ENCODE measurements around the gene LMOD2. TPM values are rescaled to one million over a fixed set of nuclear protein-coding genes. Genes with fewer than 3 reads are reported as not detected.

The LMOD2 gene
- total RNA-seq, 1 experiment from 2014 or later = not detected

DNA sequence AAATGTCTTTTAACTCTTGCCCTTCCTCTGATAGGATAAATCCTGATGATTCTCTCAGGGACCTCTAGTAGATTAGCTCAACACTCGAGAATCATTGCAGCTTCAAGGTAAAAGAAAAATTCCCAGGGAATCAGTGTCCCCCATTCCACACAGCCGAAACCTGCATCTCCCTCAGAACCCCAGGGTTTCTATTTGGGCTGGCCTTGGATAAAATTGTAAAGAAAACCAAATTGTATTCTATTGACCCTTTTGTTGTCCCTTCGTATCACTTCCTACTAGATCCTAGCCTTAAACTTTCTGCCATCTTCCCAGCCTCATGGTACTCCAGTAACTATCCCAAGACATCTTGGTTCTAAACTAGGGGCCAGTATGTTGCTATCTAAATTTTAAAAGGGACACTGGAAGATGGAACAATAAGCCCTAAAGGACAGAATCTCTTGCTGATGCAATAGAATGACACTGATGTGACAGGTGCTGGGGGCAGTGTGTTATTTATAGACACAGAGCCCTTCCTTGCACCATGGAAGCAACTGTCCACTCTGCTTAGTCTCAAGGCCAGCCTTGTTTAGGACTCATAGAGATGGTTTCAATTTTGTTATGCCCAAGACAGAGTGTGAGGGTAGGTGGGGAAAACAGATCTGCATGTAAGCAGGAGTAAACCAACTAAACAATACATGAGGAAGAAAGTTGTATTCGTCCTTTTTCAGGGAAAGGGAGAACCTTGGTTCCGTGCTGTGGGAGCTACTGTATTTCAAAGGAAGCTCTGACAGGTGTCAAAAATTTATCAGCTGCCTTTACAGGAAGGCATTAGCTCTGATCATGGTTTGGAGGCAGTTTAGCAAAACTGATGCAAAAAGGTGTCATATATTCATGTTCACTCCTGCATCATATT, 46.4 kb upstream of the LMOD2 start:
- no peak overlapping the region for H3K27ac ChIP-seq (ENCODE audit: low read length)
- no peaks in the 10 kb centered on the region for H3K9me3 ChIP-seq (ENCODE audit: control insufficient read depth, insufficient read depth, low read depth, low read length)
- in situ Hi-C loops (cut with HindIII; ENCODE audit: low pct_unique_long_range_greater_than_20kb, low sequenced_read_pairs) = no loop called here
- ChIA-PET CTCF (no interaction called here), POLR2A (no interaction called here)
- intact Hi-C loops (cut with micrococcal nuclease; ENCODE audit: unreplicated experiment) = no loop called here
- no peaks in the 10 kb centered on the region for H3K36me3 ChIP-seq (ENCODE audit: control insufficient read depth, insufficient read depth, low read length)
- DNase-seq (ENCODE audit: low read depth, low spot score) (no peak), ATAC-seq (no peak)
- no peak overlapping the region for H3K4me3 ChIP-seq (ENCODE audit: low read depth in 2 of 2, low read length in 2 of 2)
- BruUV-seq (replicated peaks) = no TSS peak
- TF ChIP-seq SIN3A (IDR thresholded peaks at IDR 0.05; ENCODE audit: borderline replicate concordance, insufficient read depth, low read depth, low read length) (no peak), TCF7L2 (IDR thresholded peaks at IDR 0.05; ENCODE audit: low read depth, low read length) (no peak), POLR2AphosphoS5 (IDR thresholded peaks at IDR 0.05; ENCODE audit: low read depth, low read length) (no peak)
- TF ChIP-seq, protein P1, sequence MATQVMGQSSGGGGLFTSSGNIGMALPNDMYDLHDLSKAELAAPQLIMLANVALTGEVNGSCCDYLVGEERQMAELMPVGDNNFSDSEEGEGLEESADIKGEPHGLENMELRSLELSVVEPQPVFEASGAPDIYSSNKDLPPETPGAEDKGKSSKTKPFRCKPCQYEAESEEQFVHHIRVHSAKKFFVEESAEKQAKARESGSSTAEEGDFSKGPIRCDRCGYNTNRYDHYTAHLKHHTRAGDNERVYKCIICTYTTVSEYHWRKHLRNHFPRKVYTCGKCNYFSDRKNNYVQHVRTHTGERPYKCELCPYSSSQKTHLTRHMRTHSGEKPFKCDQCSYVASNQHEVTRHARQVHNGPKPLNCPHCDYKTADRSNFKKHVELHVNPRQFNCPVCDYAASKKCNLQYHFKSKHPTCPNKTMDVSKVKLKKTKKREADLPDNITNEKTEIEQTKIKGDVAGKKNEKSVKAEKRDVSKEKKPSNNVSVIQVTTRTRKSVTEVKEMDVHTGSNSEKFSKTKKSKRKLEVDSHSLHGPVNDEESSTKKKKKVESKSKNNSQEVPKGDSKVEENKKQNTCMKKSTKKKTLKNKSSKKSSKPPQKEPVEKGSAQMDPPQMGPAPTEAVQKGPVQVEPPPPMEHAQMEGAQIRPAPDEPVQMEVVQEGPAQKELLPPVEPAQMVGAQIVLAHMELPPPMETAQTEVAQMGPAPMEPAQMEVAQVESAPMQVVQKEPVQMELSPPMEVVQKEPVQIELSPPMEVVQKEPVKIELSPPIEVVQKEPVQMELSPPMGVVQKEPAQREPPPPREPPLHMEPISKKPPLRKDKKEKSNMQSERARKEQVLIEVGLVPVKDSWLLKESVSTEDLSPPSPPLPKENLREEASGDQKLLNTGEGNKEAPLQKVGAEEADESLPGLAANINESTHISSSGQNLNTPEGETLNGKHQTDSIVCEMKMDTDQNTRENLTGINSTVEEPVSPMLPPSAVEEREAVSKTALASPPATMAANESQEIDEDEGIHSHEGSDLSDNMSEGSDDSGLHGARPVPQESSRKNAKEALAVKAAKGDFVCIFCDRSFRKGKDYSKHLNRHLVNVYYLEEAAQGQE (IDR thresholded peaks at IDR 0.05; ENCODE audit: insufficient read depth in 1 of 2, low read depth in 2 of 2, low read length in 1 of 2) = no peak
- TF ChIP-seq, protein P2, sequence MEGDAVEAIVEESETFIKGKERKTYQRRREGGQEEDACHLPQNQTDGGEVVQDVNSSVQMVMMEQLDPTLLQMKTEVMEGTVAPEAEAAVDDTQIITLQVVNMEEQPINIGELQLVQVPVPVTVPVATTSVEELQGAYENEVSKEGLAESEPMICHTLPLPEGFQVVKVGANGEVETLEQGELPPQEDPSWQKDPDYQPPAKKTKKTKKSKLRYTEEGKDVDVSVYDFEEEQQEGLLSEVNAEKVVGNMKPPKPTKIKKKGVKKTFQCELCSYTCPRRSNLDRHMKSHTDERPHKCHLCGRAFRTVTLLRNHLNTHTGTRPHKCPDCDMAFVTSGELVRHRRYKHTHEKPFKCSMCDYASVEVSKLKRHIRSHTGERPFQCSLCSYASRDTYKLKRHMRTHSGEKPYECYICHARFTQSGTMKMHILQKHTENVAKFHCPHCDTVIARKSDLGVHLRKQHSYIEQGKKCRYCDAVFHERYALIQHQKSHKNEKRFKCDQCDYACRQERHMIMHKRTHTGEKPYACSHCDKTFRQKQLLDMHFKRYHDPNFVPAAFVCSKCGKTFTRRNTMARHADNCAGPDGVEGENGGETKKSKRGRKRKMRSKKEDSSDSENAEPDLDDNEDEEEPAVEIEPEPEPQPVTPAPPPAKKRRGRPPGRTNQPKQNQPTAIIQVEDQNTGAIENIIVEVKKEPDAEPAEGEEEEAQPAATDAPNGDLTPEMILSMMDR (IDR thresholded peaks at IDR 0.05) = no peak
- H3K4me1 ChIP-seq (ENCODE audit: control insufficient read depth, insufficient read depth, low read length) = no peaks in the 10 kb centered on the region
- H3K27me3 ChIP-seq (ENCODE audit: control insufficient read depth, insufficient read depth, low read length) = no peaks in the 10 kb centered on the region; the same call in 1 of the 2 replicates

DNA sequence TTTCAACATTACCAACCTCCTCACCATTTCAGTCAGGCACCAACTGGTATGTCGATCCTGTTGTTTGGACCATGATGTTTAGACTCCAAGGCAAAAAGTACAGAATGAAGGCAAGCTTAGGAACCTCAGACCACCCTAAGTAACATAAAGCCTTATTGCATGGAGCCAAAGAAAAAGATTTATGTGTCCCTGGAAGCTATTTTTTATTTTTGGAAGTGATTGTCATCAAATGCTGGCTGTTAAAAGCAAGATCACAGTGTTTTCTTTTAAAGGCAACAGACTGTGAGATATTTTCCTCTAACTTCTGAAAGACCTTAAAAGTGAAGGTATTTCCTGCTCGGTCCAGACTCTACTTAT, 45.8 kb upstream of the LMOD2 start:
- CTCF ChIA-PET = no interaction called here
- Histone ChIP-seq H3K27ac (ENCODE audit: low read length) (no peak overlapping the region), H3K9me3 (ENCODE audit: control insufficient read depth, insufficient read depth, low read depth, low read length) (no peaks in the 10 kb centered on the region), H3K36me3 (ENCODE audit: control insufficient read depth, insufficient read depth, low read length) (no peaks in the 10 kb centered on the region), H3K27me3 (ENCODE audit: control insufficient read depth, insufficient read depth, low read length) (no peaks in the 10 kb centered on the region; the same call in 1 of the 2 replicates), H3K4me3 (ENCODE audit: low read depth in 2 of 2, low read length in 2 of 2) (no peak overlapping the region), H3K4me1 (ENCODE audit: control insufficient read depth, insufficient read depth, low read length) (no peaks in the 10 kb centered on the region)
- intact Hi-C loops (cut with micrococcal nuclease; ENCODE audit: unreplicated experiment) (no loop called here), in situ Hi-C loops (cut with HindIII; ENCODE audit: low pct_unique_long_range_greater_than_20kb, low sequenced_read_pairs) (no loop called here)
- TF ChIP-seq POLR2AphosphoS5 (IDR thresholded peaks at IDR 0.05; ENCODE audit: low read depth, low read length) (no peak), SIN3A (IDR thresholded peaks at IDR 0.05; ENCODE audit: borderline replicate concordance, insufficient read depth, low read depth, low read length) (no peak), TCF7L2 (IDR thresholded peaks at IDR 0.05; ENCODE audit: low read depth, low read length) (no peak)
- TF ChIP-seq, protein P2 (IDR thresholded peaks at IDR 0.05) = no peak
- TF ChIP-seq, protein P1 (IDR thresholded peaks at IDR 0.05; ENCODE audit: insufficient read depth in 1 of 2, low read depth in 2 of 2, low read length in 1 of 2) = no peak
- POLR2A ChIA-PET = no interaction called here
- DNase-seq (ENCODE audit: low read depth, low spot score) (no peak), ATAC-seq (no peak)
- BruUV-seq (replicated peaks) = no TSS peak

Measured in Panc1 (cell line).